Subcutaneous adipose tissue (tissue), 4 donors: ENCODE results near the gene CT47C1. TPM values are rescaled to one million over a fixed set of nuclear protein-coding genes. Genes with fewer than 3 reads are reported as not detected.

Source experiments
- total RNA-seq, 4 donors: library from RNA; depleted of rRNA; stranded (reverse); fragments of >200 nt; gene quantifications; one replicate each; pipeline ENCODE4 v1.1.0, GENCODE V29; 2016
- TF ChIP-seq, protein P1 (sequence below): fragments of 450-650 bp; IDR thresholded peaks from one replicate; pipeline ENCODE4 v1.5.1; 2016; ENCODE audit warnings: low read depth, mild to moderate bottlenecking, control low read depth, antibody characterized with exemption, moderate library complexity

The CT47C1 gene
- total RNA-seq, 4 donors from 2014 or later: not detected

DNA sequence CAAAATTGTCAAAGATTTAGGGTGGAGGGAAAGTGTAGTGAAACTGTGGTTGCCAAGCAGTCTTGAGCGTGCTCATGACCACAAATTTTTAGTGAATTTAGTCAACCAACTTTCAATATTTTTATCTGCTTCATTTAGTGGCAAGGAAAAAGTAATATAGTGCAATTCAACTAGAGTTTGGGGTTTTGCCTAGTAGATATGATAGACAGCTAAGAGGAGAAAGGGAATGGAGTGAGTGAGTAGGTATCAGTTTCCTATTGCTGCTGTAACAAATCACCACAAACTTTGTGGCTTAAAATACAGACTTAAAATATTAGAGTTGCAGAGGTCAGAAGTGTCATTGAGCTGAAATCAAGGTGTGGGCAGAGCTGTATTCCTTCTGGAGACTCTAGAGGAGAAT, 3.7 kb upstream of the CT47C1 start:
- TF ChIP-seq, protein P1, sequence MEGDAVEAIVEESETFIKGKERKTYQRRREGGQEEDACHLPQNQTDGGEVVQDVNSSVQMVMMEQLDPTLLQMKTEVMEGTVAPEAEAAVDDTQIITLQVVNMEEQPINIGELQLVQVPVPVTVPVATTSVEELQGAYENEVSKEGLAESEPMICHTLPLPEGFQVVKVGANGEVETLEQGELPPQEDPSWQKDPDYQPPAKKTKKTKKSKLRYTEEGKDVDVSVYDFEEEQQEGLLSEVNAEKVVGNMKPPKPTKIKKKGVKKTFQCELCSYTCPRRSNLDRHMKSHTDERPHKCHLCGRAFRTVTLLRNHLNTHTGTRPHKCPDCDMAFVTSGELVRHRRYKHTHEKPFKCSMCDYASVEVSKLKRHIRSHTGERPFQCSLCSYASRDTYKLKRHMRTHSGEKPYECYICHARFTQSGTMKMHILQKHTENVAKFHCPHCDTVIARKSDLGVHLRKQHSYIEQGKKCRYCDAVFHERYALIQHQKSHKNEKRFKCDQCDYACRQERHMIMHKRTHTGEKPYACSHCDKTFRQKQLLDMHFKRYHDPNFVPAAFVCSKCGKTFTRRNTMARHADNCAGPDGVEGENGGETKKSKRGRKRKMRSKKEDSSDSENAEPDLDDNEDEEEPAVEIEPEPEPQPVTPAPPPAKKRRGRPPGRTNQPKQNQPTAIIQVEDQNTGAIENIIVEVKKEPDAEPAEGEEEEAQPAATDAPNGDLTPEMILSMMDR: no peak

DNA sequence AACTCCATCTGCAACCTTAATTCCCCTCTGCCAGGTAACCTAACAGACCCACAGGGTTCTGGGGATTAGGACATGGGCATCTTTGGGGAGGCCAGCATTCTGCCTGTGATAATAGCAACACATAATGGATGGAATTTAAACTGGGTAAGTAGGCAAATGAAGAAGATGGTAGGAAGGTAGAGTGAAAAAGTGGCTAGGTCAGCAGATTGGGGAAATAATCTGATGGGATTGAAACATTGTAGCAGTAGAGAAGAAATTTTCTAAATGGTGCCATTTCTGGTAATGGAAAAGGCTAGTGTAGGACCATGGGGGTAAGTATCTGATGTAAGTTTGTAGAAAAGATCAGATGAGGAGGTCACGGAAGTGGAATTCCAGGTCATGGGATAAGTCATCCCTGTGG, 3.0 kb upstream of the CT47C1 start:
- TF ChIP-seq, protein P1: no peak

DNA sequence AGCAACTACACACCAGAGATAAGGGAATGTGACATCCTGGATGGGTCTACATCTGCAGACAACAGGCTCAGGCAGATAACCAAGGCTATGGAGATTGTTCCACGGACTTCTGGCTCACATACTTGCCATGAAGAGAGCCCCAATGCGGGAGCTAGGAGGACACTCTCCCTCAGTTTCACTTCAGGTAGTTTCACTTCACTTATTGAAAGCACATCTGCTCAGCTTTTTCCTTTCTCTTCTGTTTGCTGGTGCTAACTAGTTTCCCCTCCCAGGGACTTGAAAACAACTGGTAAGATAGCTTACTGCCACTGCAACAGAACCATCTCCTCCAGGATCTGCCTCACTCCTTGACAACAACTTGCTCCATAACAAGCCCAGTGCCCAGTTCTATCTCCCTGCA, 1.4 kb upstream of the CT47C1 start:
- TF ChIP-seq, protein P1: no peak

DNA sequence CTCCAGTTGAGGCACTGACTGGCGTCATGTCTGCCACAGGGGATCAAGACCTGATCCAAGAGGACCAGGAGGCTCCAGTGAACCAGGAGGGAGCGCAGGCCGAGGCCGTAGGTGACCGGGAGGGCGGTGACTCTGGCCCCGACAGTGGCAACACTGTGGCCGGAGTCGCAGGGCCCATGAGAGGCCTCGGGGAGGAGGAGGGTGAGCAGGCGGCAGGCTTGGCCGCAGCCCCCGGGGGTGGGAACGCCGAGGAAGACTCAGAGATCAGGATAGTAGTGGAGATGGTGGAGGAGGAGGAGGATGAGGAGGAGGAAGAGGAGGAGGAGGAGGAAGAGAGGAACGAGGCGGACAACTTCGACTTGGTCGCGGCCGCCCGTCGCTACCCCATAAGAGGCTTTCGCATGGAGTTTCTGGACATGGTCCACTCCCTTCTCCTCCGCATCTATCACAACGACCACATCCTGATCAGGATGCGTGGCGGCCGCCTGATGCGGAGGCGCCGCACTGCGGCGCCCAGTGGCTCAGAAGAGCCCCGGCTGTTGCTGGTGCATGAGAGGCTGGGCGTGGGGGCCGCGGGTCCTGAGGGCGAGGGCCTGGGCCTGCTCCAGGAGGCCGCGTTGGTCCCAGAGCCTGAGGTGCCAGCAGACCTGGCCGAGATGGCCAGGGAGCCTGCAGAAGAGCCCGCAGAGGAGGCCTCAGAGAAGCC, 560 bp downstream of the CT47C1 start:
- TF ChIP-seq, protein P1: no peak

DNA sequence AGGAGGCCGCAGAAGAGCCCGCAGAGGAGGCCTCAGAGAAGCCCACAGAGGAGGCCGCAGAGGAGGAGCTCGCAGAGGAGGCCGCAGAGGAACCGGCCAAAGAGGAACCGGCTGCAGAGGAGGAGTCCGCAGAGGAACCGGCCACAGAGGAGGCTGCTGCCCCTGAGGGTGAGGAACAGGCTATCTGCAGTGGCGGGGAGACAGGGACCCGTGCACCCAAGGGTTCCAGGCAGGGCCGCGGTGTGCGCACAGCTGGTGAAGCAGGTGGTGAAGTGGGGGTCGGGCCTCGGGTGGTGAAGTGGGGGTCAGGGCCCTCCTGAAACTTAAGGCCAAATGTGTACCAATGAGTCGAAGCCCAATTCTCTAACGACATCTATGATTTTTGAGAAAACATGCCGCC, 1.1 kb downstream of the CT47C1 start:
- TF ChIP-seq, protein P1: no peak

DNA sequence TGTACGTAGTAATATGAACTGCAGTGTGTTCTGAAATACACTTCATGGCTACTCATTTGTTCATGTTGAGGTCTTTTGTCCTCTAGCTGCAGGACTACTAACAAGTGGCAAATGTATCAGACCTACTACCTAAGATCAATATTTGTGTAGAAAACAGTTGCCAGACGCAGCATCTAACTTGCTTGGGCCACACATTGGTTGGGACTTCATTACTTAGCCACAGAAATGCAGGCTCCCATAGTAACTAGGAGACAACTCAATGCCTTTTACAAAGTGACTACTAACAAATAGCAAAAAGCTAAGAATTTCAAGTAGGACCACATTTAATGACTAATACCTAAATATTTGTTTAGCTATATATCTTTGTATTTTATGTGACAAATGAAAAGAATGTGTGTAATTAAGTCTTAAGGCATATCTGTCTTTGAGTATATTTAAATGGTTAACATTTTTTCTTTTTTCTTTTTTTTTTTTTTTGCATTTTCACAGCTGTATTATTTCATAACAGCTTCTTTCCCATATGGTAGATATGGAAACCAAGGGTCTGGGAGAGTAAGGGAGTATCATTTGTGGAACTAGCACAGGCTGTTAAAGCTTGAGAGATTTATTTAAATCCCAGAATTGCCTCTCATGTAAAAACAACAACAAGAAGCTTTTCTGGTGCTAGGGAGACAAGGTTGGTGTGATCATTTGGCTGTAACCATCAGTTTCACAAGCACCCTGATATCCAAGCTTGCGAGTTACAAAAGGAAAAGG, 2.7 kb downstream of the CT47C1 start:
- TF ChIP-seq, protein P1: no peak

DNA sequence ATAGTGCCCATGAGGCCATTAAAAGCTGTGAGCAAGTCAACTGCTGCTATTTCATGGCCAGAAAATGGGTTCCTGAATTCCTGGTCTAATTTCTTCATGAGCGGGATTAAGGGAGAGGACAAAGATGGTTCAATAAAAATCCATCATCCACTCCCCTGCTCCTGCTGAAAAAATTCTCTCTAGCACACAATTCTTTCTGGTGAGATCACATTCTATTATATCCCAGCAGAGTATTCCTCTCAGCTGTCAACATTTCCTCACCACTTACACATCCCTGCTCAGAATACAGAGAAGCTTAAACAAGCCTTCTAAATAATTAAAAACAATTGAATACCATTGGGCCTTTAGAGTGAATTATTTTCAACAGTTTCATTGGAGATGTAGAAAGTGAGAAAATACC, 9.5 kb downstream of the CT47C1 start:
- TF ChIP-seq, protein P1: no peak
